GM19324 (cell line): ENCODE measurements around the gene HOXA6.

ENCODE experiments used
- ATAC-seq: cut with Tn5 transposase; IDR thresholded peaks from one replicate; pipeline ENCODE4 v1.9.1; 2021; ENCODE audit warnings: mild to moderate bottlenecking, moderate library complexity; ENCODE audit not compliant: unreplicated experiment, low FRiP score

The HOXA6 gene

GRCh38 chr7:27152816-27153442 lies 5.4 kb upstream of the HOXA6 start:
- ATAC-seq, result no peak

- ATAC-seq, result no peak
Measured at GRCh38 chr7:27151931-27152815, 4.6 kb upstream of the HOXA6 start, which contains the start of gene HOXA3. TSS of gene HOXA3 (minus strand) at chr7:27152583. CDS start at chr7:27110640, 41,943 bp downstream.

- ATAC-seq, result no peak
Measured at GRCh38 chr7:27151341-27151930, 3.9 kb upstream of the HOXA6 start.

GRCh38 chr7:27150568-27151340 lies 3.2 kb upstream of the HOXA6 start:
- peak; percentile 77 for ATAC-seq

- no peak for ATAC-seq
Measured at GRCh38 chr7:27149842-27150567, 2.4 kb upstream of the HOXA6 start.

GRCh38 chr7:27148756-27149641 lies 1.4 kb upstream of the HOXA6 start:
- no peak for ATAC-seq

GRCh38 chr7:27148031-27148755 lies 619 bp upstream of the HOXA6 start:
- ATAC-seq, result no peak

GRCh38 chr7:27146491-27147198 lies 929 bp downstream of the HOXA6 start:
- no peak for ATAC-seq

GRCh38 chr7:27145914-27146412 lies 1.6 kb downstream of the HOXA6 start:
- ATAC-seq, result no peak

GRCh38 chr7:27145165-27145913 lies 2.2 kb downstream of the HOXA6 start:
- no peak for ATAC-seq

GRCh38 chr7:27144781-27145164 lies 2.8 kb downstream of the HOXA6 start:
- ATAC-seq, result no peak

GRCh38 chr7:27143950-27144780 lies 3.4 kb downstream of the HOXA6 start:
- ATAC-seq, result no peak

- no peak for ATAC-seq
Measured at GRCh38 chr7:27143023-27143949, 4.3 kb downstream of the HOXA6 start, which contains the start of gene HOXA5. TSS of gene HOXA5 (minus strand) at chr7:27143681. CDS start at chr7:27143607, 74 bp downstream.

- no peak for ATAC-seq
Measured at GRCh38 chr7:27142580-27143022, 5.0 kb downstream of the HOXA6 start.
